Stimulated activated CD4-positive, alpha-beta T cell treated with anti-CD3 and anti-CD28 coated beads, Interleukin-1b, Interleukin-23, amount 100 ng/mL, for 4 hours (primary cell): Measurements from ENCODE around the gene VWA7.

Experiments
- DNase-seq, 2 donors: peaks; one replicate each; pipeline ENCODE4 v3.0.0-alpha.2; 2020; ENCODE audit warnings: low read depth in 2 of 2

The VWA7 gene

GRCh38 chr6:31758281-31758680 lies 18.8 kb downstream of the VWA7 start:
- no peak for DNase-seq

GRCh38 chr6:31752739-31753319 lies 24.3 kb downstream of the VWA7 start:
- DNase-seq = no peak

- DNase-seq = no peak
Observed at GRCh38 chr6:31750411-31751022, 26.6 kb downstream of the VWA7 start.

- DNase-seq = no peak
Observed at GRCh38 chr6:31749301-31750036, 27.7 kb downstream of the VWA7 start.

- no peak for DNase-seq
Observed at GRCh38 chr6:31744422-31744821, 32.7 kb downstream of the VWA7 start.

GRCh38 chr6:31742894-31743293 lies 34.2 kb downstream of the VWA7 start:
- no peak for DNase-seq

GRCh38 chr6:31741815-31742214 lies 35.3 kb downstream of the VWA7 start:
- DNase-seq = no peak

GRCh38 chr6:31740397-31741223 lies 36.5 kb downstream of the VWA7 start:
- DNase-seq = no peak

- DNase-seq = peak; percentile 90 to 91
Observed at GRCh38 chr6:31739639-31740396, 37.3 kb downstream of the VWA7 start, which contains the start of gene MSH5. MSH5 (plus strand) TSS chr6:31740005; CDS start chr6:31740467, 462 bp downstream.

- peak; percentile 30 to 47 for DNase-seq
Observed at GRCh38 chr6:31737991-31738979, 38.8 kb downstream of the VWA7 start.

GRCh38 chr6:31737315-31737990 lies 39.7 kb downstream of the VWA7 start:
- DNase-seq = no peak

GRCh38 chr6:31736768-31737314 lies 40.3 kb downstream of the VWA7 start:
- no peak for DNase-seq

GRCh38 chr6:31736021-31736767 lies 40.9 kb downstream of the VWA7 start, which contains the start of gene CLIC1:
CLIC1 (minus strand) TSS chr6:31736530; CDS start chr6:31736300, 230 bp downstream.
- peak; percentile 62 to 73 for DNase-seq

- peak in 1 of 2 donors; percentile 20 for DNase-seq
Observed at GRCh38 chr6:31734821-31735406, 42.2 kb downstream of the VWA7 start.

- no peak for DNase-seq
Observed at GRCh38 chr6:31734247-31734820, 42.8 kb downstream of the VWA7 start.

GRCh38 chr6:31733734-31734133 lies 43.4 kb downstream of the VWA7 start:
- DNase-seq = no peak

GRCh38 chr6:31732029-31732428 lies 45.1 kb downstream of the VWA7 start:
- no peak for DNase-seq
